ENCODE data around the gene SREBF1. TPM values are rescaled to one million over a fixed set of nuclear protein-coding genes. Genes with fewer than 3 reads are reported as not detected.

SREBF1 gene
- total RNA-seq (2014; rRNA removed; shearing (Covaris generic); ENCODE audit: low replicate concordance) = 52.0 and 103 TPM in 2 replicates

- peak; percentile 84 for DNase-seq
- no peak within 1 kb of the TSS for H2AFZ ChIP-seq (ENCODE audit: low read length)
Observed at GRCh38 chr17:17836818-17837379, at the start of gene SREBF1. Gene SREBF1, minus strand, starts transcription at chr17:17836986. Its CDS starts 169 bp downstream, at chr17:17836817.

DNA sequence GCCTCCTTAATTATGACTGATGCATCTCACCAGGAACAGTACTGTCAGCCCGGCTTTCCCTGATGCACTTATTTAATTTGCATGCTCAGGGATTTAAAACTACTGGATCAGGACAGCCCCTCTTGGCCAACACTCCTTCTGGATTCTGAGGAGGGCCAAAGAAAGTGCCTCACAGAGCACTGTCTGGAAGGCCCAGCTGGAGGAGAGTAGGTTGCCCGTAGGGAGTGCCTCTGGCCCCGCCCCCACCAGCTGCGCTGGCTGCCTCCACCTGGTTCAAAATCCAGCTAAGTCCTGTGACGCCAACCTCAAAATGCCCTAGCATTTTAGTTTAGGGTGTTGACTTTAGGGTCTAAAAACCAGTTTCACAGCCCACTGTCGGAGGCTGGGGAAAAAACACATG is 49.4 kb upstream of the SREBF1 start:
- Histone ChIP-seq H3K4me3 (ENCODE audit: low read length) (no peak overlapping the region), H3K9me3 (ENCODE audit: low read length) (no peaks in the 10 kb centered on the region), H3K79me2 (ENCODE audit: low read length) (no peaks in the 10 kb centered on the region), H3K4me2 (ENCODE audit: low read depth, low read length, poor library complexity, severe bottlenecking) (no peak overlapping the region), H3K4me1 (ENCODE audit: low read length) (peaks cover 51% of the 10 kb centered on the region), H3K36me3 (ENCODE audit: insufficient read depth, low read length) (no peaks in the 10 kb centered on the region), H3K9ac (ENCODE audit: low read length) (no peak overlapping the region), H3K27ac (ENCODE audit: low read length) (no peak overlapping the region), H3K27me3 (ENCODE audit: low read length) (no peaks in the 10 kb centered on the region), H3K9me2 (replicated peaks; ENCODE audit: insufficient read depth, low read length) (no peaks in the 10 kb centered on the region), H4K20me1 (ENCODE audit: insufficient read depth, low read depth, low read length) (peaks cover 12% of the 10 kb centered on the region; the same call in 1 of the 2 replicates), H2AFZ (ENCODE audit: low read length) (no peak overlapping the region)
- DNase-seq = no peak

More at GRCh38 chr17:17836818-17837379, at the start of gene SREBF1:
- peaks cover 39% of the 10 kb centered on the region for H3K79me2 ChIP-seq (ENCODE audit: low read length)
- no peaks in the 10 kb centered on the region for H3K27me3 ChIP-seq (ENCODE audit: low read length)
- peak within 1 kb of the TSS; percentile 78 for H3K27ac ChIP-seq (ENCODE audit: low read length)
- H3K4me3 ChIP-seq (ENCODE audit: low read length) = peak within 1 kb of the TSS; percentile 80
- H3K4me2 ChIP-seq (ENCODE audit: low read depth, low read length, poor library complexity, severe bottlenecking) = peak within 1 kb of the TSS; percentile 88
- H3K9me2 ChIP-seq (replicated peaks; ENCODE audit: insufficient read depth, low read length) = no peaks in the 10 kb centered on the region
- H3K4me1 ChIP-seq (ENCODE audit: low read length) = peaks cover 67% of the 10 kb centered on the region
- no peaks in the 10 kb centered on the region for H3K36me3 ChIP-seq (ENCODE audit: insufficient read depth, low read length)
- no peaks in the 10 kb centered on the region for H3K9me3 ChIP-seq (ENCODE audit: low read length)
- H4K20me1 ChIP-seq (ENCODE audit: insufficient read depth, low read depth, low read length) = peaks cover 6% of the 10 kb centered on the region
- peak within 1 kb of the TSS; percentile 78 for H3K9ac ChIP-seq (ENCODE audit: low read length)

- Histone ChIP-seq H3K9ac (ENCODE audit: low read length) (no peak overlapping the region), H3K36me3 (ENCODE audit: insufficient read depth, low read length) (no peaks in the 10 kb centered on the region), H3K4me2 (ENCODE audit: low read depth, low read length, poor library complexity, severe bottlenecking) (no peak overlapping the region), H3K79me2 (ENCODE audit: low read length) (no peaks in the 10 kb centered on the region), H3K4me3 (ENCODE audit: low read length) (no peak overlapping the region), H3K27me3 (ENCODE audit: low read length) (no peaks in the 10 kb centered on the region), H3K27ac (ENCODE audit: low read length) (no peak overlapping the region), H3K9me2 (replicated peaks; ENCODE audit: insufficient read depth, low read length) (no peaks in the 10 kb centered on the region), H2AFZ (ENCODE audit: low read length) (no peak overlapping the region), H3K9me3 (ENCODE audit: low read length) (no peaks in the 10 kb centered on the region), H4K20me1 (ENCODE audit: insufficient read depth, low read depth, low read length) (peaks cover 12% of the 10 kb centered on the region; the same call in 1 of the 2 replicates), H3K4me1 (ENCODE audit: low read length) (peaks cover 35% of the 10 kb centered on the region)
- no peak for DNase-seq
Observed at GRCh38 chr17:17884391-17885357, 47.9 kb upstream of the SREBF1 start.

DNA sequence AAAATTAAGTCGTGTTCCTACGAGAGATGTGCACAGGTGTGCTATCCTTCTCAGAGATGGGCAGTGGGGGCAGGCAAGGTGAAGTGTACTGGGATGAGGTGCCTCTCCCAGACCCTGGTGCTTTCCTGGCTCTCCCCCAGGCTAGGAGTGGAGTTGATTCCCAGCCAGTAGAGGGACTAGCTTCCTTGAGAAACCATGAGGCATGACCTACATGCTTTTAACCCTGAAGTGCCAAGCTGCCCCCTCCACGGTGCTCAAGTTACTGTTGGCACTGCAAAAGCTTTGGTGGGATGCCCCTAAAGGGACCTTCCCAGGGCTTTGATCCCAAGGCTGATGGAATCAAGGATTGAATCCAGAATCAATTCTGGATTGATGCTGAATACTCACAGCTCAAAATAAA is 47.0 kb upstream of the SREBF1 start:
- H3K79me2 ChIP-seq (ENCODE audit: low read length) = no peaks in the 10 kb centered on the region
- peaks cover 15% of the 10 kb centered on the region; the same call in 1 of the 2 replicates for H4K20me1 ChIP-seq (ENCODE audit: insufficient read depth, low read depth, low read length)
- no peak overlapping the region for H3K9ac ChIP-seq (ENCODE audit: low read length)
- H3K4me1 ChIP-seq (ENCODE audit: low read length) = peaks cover 27% of the 10 kb centered on the region
- H3K4me3 ChIP-seq (ENCODE audit: low read length) = no peak overlapping the region
- no peak overlapping the region for H3K27ac ChIP-seq (ENCODE audit: low read length)
- H3K36me3 ChIP-seq (ENCODE audit: insufficient read depth, low read length) = no peaks in the 10 kb centered on the region
- no peaks in the 10 kb centered on the region for H3K27me3 ChIP-seq (ENCODE audit: low read length)
- H3K4me2 ChIP-seq (ENCODE audit: low read depth, low read length, poor library complexity, severe bottlenecking) = no peak overlapping the region
- H3K9me3 ChIP-seq (ENCODE audit: low read length) = no peaks in the 10 kb centered on the region
- no peaks in the 10 kb centered on the region for H3K9me2 ChIP-seq (replicated peaks; ENCODE audit: insufficient read depth, low read length)
- no peak for DNase-seq
- no peak overlapping the region for H2AFZ ChIP-seq (ENCODE audit: low read length)

GRCh38 chr17:17882082-17882581 is 45.3 kb upstream of the SREBF1 start:
- H3K27ac ChIP-seq (ENCODE audit: low read length) = no peak overlapping the region
- DNase-seq = no peak
- no peaks in the 10 kb centered on the region for H3K36me3 ChIP-seq (ENCODE audit: insufficient read depth, low read length)
- H3K9me2 ChIP-seq (replicated peaks; ENCODE audit: insufficient read depth, low read length) = no peaks in the 10 kb centered on the region
- H4K20me1 ChIP-seq (ENCODE audit: insufficient read depth, low read depth, low read length) = peaks cover 11% of the 10 kb centered on the region; the same call in 1 of the 2 replicates
- no peak overlapping the region for H2AFZ ChIP-seq (ENCODE audit: low read length)
- no peak overlapping the region for H3K4me3 ChIP-seq (ENCODE audit: low read length)
- no peak overlapping the region for H3K4me2 ChIP-seq (ENCODE audit: low read depth, low read length, poor library complexity, severe bottlenecking)
- peaks cover 14% of the 10 kb centered on the region for H3K4me1 ChIP-seq (ENCODE audit: low read length)
- H3K79me2 ChIP-seq (ENCODE audit: low read length) = no peaks in the 10 kb centered on the region
- H3K27me3 ChIP-seq (ENCODE audit: low read length) = no peaks in the 10 kb centered on the region
- H3K9me3 ChIP-seq (ENCODE audit: low read length) = no peaks in the 10 kb centered on the region
- H3K9ac ChIP-seq (ENCODE audit: low read length) = no peak overlapping the region

GRCh38 chr17:17880577-17881196 is 43.9 kb upstream of the SREBF1 start:
- no peaks in the 10 kb centered on the region for H3K27me3 ChIP-seq (ENCODE audit: low read length)
- no peak overlapping the region for H2AFZ ChIP-seq (ENCODE audit: low read length)
- no peaks in the 10 kb centered on the region for H3K9me3 ChIP-seq (ENCODE audit: low read length)
- H3K4me3 ChIP-seq (ENCODE audit: low read length) = no peak overlapping the region
- peaks cover 11% of the 10 kb centered on the region; the same call in 1 of the 2 replicates for H4K20me1 ChIP-seq (ENCODE audit: insufficient read depth, low read depth, low read length)
- H3K36me3 ChIP-seq (ENCODE audit: insufficient read depth, low read length) = no peaks in the 10 kb centered on the region
- no peak overlapping the region for H3K27ac ChIP-seq (ENCODE audit: low read length)
- no peak overlapping the region for H3K4me2 ChIP-seq (ENCODE audit: low read depth, low read length, poor library complexity, severe bottlenecking)
- no peaks in the 10 kb centered on the region for H3K79me2 ChIP-seq (ENCODE audit: low read length)
- peaks cover 10% of the 10 kb centered on the region for H3K4me1 ChIP-seq (ENCODE audit: low read length)
- DNase-seq = no peak
- H3K9me2 ChIP-seq (replicated peaks; ENCODE audit: insufficient read depth, low read length) = no peaks in the 10 kb centered on the region
- no peak overlapping the region for H3K9ac ChIP-seq (ENCODE audit: low read length)

GRCh38 chr17:17877529-17878358 is 41.0 kb upstream of the SREBF1 start:
- H3K9me2 ChIP-seq (replicated peaks; ENCODE audit: insufficient read depth, low read length) = no peaks in the 10 kb centered on the region
- no peaks in the 10 kb centered on the region for H3K79me2 ChIP-seq (ENCODE audit: low read length)
- no peak overlapping the region for H3K27ac ChIP-seq (ENCODE audit: low read length)
- DNase-seq = no peak
- no peak overlapping the region for H3K9ac ChIP-seq (ENCODE audit: low read length)
- no peak overlapping the region for H3K4me3 ChIP-seq (ENCODE audit: low read length)
- no peak overlapping the region for H2AFZ ChIP-seq (ENCODE audit: low read length)
- H3K4me1 ChIP-seq (ENCODE audit: low read length) = no peaks in the 10 kb centered on the region
- no peaks in the 10 kb centered on the region for H3K27me3 ChIP-seq (ENCODE audit: low read length)
- H4K20me1 ChIP-seq (ENCODE audit: insufficient read depth, low read depth, low read length) = peaks cover 7% of the 10 kb centered on the region; the same call in 1 of the 2 replicates
- no peaks in the 10 kb centered on the region for H3K9me3 ChIP-seq (ENCODE audit: low read length)
- H3K4me2 ChIP-seq (ENCODE audit: low read depth, low read length, poor library complexity, severe bottlenecking) = no peak overlapping the region
- no peaks in the 10 kb centered on the region for H3K36me3 ChIP-seq (ENCODE audit: insufficient read depth, low read length)

Data from Karpas-422 (cell line).